GM04504 (cell line): ENCODE measurements around the gene MTG2.

ENCODE experiments used
- DNase-seq: peaks from one replicate; pipeline ENCODE4 v3.0.0-alpha.2; 2012; ENCODE audit warnings: low read depth

MTG2 gene

DNA sequence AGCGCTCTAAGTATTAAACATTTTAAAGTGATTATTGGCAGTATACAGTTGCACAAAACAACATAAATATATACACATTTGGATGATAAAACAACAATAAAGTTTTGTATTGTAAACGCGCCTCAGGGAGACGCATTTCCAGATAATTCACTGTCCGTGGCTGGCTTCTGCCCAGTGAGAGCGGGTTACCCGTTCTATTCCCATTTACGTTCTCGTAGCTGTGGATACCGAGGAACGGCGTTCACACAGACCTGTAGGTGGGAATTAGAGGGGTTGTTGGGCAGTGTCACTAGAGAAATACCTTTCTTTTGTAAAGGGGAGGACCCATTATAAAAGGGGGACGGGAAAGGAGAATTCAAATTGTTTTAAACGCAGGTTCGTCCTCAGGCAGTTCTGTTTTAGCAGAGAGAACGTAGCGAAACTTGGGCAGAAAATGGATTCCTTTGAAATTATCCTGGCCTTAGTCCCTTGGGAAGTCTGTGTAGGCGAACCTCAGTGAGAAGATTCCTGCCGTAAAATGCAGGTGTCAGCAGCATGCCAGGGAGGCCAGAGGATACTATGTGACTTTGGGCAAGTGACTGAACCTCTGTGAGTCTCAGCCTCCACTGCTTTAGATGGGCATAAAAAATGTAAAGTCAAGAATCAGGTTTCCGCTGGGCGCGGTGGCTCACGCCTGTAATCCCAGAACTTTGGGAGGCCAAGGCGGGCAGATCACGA, 756 bp downstream of the MTG2 start:
- DNase-seq, result no peak

GRCh38 chr20:62186096-62186426, 3.2 kb downstream of the MTG2 start:
- DNase-seq, result no peak

GRCh38 chr20:62186887-62187866, 4.3 kb downstream of the MTG2 start:
- no peak for DNase-seq

DNA sequence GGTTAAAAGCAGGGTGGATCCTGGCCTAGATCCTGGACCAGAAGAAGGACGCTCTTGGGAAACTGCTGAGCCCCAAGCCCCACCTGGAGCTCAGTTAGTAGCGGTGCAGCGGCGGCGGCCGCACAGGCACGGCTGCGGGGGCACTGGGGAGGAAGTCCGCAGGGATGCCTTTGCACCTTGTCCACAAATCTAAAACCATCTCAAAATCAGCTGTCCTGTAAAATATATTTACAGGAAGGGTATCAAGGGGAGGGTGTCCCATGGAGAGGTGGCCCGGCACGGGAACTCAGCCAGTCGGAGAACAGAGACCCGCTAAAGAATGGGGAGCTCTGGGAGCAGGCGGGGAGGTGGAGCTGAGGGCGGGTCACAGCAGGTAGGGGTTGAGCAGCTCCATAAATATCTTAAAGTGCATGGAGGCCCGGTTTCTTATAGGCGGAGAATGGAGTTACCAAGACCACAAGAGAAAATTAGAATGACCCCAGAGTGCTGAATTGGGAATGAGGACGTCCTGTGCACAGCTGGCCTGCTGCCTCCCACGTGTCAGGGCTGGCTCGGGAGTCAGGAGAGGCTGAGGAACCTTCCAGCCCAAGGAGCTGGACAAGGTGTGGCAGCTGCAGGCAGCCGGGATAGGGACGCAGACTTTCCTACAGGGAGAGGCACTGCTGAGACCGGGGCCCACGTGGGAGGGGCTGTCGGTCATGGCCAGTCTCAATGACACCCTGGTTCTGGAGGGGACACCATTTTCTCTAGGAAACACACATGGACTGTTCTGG, 8.0 kb downstream of the MTG2 start:
- no peak for DNase-seq

DNA sequence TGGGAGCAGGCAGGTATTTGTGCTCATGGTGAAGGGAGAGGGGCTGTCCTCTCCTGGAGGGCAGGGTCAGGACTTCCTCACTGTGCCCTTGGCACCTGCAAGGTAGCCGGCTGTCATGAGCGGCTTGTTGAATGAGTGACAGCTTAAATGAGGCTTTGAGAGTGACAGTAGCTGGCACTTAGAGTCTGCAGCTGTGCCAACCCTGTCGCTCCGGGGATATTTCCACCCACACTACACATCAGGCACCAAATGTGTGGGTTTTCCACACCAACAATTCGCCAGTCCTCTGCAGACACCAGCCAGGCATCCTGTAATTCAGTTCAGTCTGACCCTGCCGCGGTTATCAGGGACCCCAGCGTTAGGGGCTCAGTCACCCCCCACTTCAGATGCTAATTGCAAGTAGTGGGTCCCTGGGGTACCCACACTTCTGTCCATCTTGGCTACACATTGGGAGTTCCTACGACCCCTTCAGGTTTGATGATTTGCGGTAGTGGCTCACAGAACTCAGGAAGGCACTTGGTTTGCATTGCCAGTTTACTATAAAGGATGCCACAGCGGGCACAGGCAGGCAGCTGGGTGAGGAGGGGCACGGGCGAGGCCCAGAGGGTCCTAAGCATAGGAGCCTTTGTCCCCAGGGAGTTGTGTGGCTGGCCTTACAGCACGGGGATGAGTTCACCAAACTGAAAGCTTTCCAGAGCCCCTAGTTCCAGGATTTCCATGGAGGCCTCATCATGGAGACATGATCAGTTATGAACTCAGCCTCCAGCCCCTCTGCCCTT, 9.1 kb downstream of the MTG2 start:
- no peak for DNase-seq

GRCh38 chr20:62192635-62193034, 9.8 kb downstream of the MTG2 start:
- DNase-seq, result no peak

GRCh38 chr20:62193079-62194025, 10.5 kb downstream of the MTG2 start:
- DNase-seq, result no peak

- DNase-seq, result no peak
Measured at GRCh38 chr20:62195075-62195405, 12.2 kb downstream of the MTG2 start.

DNA sequence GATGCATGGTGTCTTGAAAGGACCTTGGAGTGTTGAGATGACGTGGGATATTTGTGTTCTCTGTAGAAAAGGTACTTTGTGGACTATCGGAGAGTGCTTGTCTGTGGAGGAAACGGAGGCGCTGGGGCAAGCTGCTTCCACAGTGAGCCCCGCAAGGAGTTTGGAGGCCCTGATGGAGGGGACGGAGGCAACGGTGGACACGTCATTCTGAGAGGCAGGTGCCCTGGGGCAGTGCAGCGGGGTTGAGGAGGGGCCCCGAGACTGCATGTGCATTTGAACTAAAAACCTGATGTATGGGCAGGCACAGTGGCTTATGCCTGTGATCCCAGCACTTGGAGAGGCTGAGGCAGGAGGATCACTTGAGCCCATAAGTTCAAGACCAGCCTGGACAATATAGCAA, 12.9 kb downstream of the MTG2 start:
- DNase-seq, result no peak

DNA sequence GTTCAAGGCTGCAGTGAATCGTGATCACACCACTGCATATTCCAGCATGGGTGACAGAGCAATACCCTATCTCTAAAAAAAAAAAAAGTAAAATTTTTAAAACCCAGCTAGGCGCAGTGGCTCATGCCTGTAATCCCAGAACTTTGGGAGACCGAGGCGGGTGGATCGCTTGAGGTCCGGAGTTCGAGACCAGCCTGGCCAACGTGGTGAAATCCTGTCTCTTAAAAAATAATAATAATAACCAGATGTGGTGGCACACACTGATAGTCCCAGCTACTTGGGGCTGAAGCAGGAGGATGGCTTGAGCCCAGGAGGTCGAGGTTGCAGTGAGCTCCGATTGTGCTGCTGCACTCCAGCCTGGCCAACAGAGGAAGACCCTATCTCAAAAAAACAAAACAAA, 13.5 kb downstream of the MTG2 start:
- no peak for DNase-seq

DNA sequence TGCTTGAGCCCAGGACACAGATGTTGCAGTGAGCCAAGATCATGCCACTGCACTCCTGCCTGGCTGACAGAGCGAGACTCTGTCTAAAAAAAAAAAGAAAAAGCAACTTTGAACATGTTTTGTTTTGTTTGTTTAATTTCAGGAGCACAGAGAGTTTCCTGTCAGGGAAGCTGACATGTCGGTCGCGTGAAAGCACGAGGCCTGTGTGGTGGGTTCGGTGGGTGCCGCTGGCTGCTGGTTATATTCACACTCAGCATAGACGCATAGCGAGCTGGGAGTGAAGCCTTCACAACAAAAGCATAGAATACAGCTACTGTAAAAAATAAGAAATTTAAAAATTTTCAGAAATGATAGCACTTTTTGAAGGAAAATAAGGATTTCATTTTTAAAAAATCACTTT, 14.5 kb downstream of the MTG2 start:
- no peak for DNase-seq

GRCh38 chr20:62197801-62198200, 15.0 kb downstream of the MTG2 start:
- no peak for DNase-seq

DNA sequence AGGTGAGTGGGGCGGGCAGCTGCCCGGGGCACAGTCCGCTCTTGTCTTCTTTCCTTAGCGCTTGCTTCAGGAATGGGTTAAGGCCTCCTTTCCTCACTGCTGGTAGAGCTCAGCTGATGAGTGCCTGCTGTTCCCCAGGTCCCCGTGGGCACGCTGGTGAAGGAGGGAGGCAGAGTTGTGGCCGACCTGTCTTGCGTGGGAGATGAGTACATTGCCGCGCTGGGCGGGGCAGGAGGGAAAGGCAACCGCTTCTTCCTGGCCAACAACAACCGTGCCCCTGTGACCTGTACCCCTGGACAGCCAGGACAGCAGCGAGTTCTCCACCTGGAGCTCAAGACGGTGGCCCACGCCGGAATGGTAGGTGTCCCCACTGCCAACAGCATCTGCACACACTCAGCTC, 15.7 kb downstream of the MTG2 start:
- DNase-seq, result no peak

DNA sequence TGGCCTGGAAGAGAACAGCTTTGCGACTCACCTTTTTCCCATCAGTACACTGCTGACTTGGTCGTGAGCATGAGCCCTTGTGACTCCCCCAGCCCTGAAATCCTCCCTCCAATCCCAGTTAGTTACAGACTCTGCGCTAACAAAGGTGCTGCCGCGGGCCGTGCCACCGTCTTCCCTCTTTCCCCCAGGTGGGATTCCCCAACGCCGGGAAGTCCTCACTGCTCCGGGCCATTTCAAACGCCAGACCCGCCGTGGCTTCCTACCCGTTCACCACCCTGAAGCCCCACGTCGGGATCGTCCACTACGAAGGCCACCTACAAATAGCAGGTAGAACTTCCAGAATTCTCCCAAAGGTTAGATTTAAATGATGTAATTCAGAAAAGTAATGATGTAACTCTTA, 16.1 kb downstream of the MTG2 start:
- DNase-seq, result no peak

GRCh38 chr20:62200491-62201172, 17.8 kb downstream of the MTG2 start:
- no peak for DNase-seq

GRCh38 chr20:62201173-62202082, 18.6 kb downstream of the MTG2 start:
- DNase-seq, result no peak

- DNase-seq, result no peak
Measured at GRCh38 chr20:62202083-62202395, 19.2 kb downstream of the MTG2 start.

DNA sequence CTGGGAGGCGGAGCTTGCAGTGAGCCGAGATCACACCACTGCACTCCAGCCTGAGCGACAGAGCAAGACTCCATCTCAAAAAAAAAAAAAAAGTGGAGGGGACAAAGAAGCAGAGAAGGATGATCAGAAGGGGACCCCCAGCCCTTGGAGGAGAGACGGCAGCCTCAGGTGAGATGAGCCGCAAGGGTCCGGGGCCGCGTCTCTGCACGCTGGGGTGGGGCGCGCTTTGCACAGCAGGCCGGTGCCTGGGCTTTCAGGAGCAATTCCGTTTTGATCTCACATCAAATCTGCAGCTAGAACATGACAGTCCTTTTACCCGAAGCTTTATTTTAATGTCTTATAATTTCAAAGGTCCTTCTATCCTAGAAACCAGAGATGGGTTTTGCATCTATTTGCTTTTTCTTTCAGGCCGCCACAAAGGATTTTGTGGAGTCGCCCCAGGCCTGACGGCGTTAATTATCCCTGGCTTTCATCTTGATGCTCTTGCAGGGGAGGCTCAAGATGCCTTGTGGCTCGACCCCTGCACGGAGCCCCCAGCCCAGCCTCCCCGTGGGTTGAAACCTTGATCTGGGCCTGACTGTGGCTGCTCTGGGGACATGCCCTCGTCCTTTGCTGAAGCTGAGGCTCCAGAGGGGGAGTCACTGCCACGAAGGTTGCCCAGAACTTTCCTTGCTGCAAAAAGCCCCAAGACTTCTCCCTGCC, 20.0 kb downstream of the MTG2 start:
- no peak for DNase-seq
